Measurements from ENCODE around the gene PSMC2.
A peak's percentile ranks its signal among the peaks of the same experiment; 100 is the strongest.

PSMC2 gene

GRCh38 chr7:103343758-103344452 is 3.5 kb upstream of the PSMC2 start:
- no peak for TF ChIP-seq CTCF (IDR thresholded peaks at IDR 0.05)
- no peak for DNase-seq (ENCODE audit: low spot score)
- peak overlapping the region; percentile 96 for H3K4me3 ChIP-seq
- H3K27ac ChIP-seq, result peak overlapping the region; percentile 58 to 90

- H3K4me3 ChIP-seq, result peak within 1 kb of the TSS; percentile 96
- H3K27ac ChIP-seq, result peak within 1 kb of the TSS; percentile 58 to 90
- peak; percentile 89 for DNase-seq (ENCODE audit: low spot score)
- TF ChIP-seq CTCF (IDR thresholded peaks at IDR 0.05), result no peak
These were observed 2.8 kb upstream of the PSMC2 start, which contains the start of gene DNAJC2 for GRCh38 chr7:103344453-103345149. Gene DNAJC2, minus strand, starts transcription at chr7:103344767. Its CDS starts 145 bp downstream, at chr7:103344622.

GRCh38 chr7:103346396-103346795 is 1.0 kb upstream of the PSMC2 start:
- DNase-seq (ENCODE audit: low spot score), result no peak
- no peak for TF ChIP-seq CTCF (IDR thresholded peaks at IDR 0.05)
- Histone ChIP-seq H3K27ac (no peak overlapping the region), H3K4me3 (no peak overlapping the region)

GRCh38 chr7:103348452-103348851 is 1.0 kb downstream of the PSMC2 start:
- peak overlapping the region in 1 of 2 donors; percentile 91 for H3K27ac ChIP-seq
- H3K4me3 ChIP-seq, result peak overlapping the region; percentile 87
- no peak for TF ChIP-seq CTCF (IDR thresholded peaks at IDR 0.05)
- no peak for DNase-seq (ENCODE audit: low spot score)

DNA sequence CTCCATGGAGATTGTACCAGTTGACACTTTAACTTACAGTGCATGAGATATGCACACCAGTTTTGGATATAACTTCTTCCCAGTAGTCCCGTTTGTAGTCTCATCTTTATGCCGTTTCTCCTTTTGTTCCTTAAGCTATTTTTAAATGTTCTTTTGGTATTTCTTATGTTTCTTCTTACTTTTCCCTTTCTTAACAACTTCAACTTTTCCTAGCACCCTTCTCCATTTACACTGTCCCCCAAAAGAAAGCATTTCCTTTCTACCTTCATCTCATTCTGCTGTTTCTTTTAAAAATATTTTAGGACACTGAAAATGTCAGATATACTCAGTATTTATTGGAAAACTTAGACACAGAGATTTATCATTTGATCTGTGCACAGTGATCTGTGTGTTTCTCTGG is 1.5 kb downstream of the PSMC2 start:
- no peak for TF ChIP-seq CTCF (IDR thresholded peaks at IDR 0.05)
- no peak for DNase-seq (ENCODE audit: low spot score)
- no peak overlapping the region for H3K27ac ChIP-seq
- peak overlapping the region; percentile 87 for H3K4me3 ChIP-seq

DNA sequence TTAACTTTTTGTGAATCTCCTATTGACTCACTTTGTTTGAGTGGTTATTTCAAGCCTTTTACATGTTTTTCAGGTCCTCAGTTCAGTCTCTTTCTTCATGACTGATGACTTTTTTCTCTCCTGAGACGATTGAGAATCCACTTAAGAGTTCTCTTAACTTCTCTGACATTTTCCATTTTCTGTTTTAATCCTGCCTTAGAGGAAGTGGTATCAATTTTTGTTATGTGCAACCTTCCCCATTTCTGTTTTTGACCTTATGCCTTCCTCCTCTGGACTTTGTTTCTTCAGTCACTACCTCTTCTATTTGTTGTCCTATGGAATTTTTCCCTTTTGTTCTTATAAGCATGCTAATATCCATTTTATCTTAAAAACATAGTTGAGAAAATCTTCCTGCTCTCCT is 2.4 kb downstream of the PSMC2 start:
- DNase-seq (ENCODE audit: low spot score), result no peak
- H3K27ac ChIP-seq, result no peak overlapping the region
- no peak overlapping the region for H3K4me3 ChIP-seq
- TF ChIP-seq CTCF (IDR thresholded peaks at IDR 0.05), result no peak

DNA sequence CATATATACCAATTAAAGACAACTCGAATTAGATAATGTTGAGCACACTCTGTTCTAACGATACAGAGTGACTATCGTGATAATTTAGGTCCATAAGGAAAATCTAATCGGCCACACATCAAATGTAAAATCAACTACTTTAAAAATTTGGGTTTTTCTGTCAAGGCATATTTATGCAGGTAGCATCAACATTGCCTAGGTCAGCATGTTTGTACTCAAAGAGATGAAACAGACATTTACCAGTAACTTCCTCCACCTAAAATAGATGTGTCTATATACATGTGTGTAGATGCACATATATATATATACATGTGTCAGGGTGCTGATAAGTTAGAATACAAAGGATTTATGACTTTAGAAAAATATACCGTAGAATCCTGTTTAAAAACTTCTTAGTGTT is 22.0 kb downstream of the PSMC2 start:
- no peak for DNase-seq (ENCODE audit: low spot score)
- TF ChIP-seq CTCF (IDR thresholded peaks at IDR 0.05), result no peak
- H3K27ac ChIP-seq, result no peak overlapping the region

More for the DNA sequence above, 22.0 kb downstream of the PSMC2 start:
- H3K4me3 ChIP-seq, result no peak overlapping the region
